Progenitor cell of endocrine pancreas (in vitro differentiated cells): ENCODE measurements around the gene FAM98C. TPM values are rescaled to one million over a fixed set of nuclear protein-coding genes. Genes with fewer than 3 reads are reported as not detected.
"Not testable (repeated sequence)": the region's sequence is repeated elsewhere in the genome, so short reads cannot be mapped to it uniquely, and the experiment has no call there.

Experiments
- DNase-seq: peaks from one replicate; pipeline ENCODE4 v3.0.0; 2021; ENCODE audit warnings: low spot score; ENCODE audit not compliant: unreplicated experiment
- H3K27ac Mint-ChIP-seq: 2 replicates; pipeline ENCODE4 v1.8.0; 2021; ENCODE audit warnings: mild to moderate bottlenecking, moderate library complexity, mixed read lengths
- H3K27me3 Mint-ChIP-seq: 2 replicates; pipeline ENCODE4 v1.8.0; 2021; ENCODE audit warnings: mixed read lengths
- H3K36me3 Mint-ChIP-seq: 2 replicates; pipeline ENCODE4 v1.8.0; 2022; ENCODE audit warnings: mixed read lengths; ENCODE audit not compliant: insufficient read depth
- H3K4me1 Mint-ChIP-seq: 2 replicates; pipeline ENCODE4 v1.8.0; 2021; ENCODE audit warnings: low read depth, mixed read lengths
- H3K4me3 Mint-ChIP-seq: 2 replicates; pipeline ENCODE4 v1.8.0; 2021; ENCODE audit warnings: low read depth, mild to moderate bottlenecking, moderate library complexity, mixed read lengths
- H3K9me3 Mint-ChIP-seq: 2 replicates; pipeline ENCODE4 v1.8.0; 2021; ENCODE audit warnings: low read depth, mixed read lengths
- CTCF ChIP-seq: fragments of 200-600 bp; sonication (generic); IDR thresholded peaks from one replicate; pipeline ENCODE4 v1.5.0; 2021; ENCODE audit warnings: antibody characterized with exemption, mild to moderate bottlenecking; ENCODE audit not compliant: unreplicated experiment
- total RNA-seq: library from RNA; stranded (reverse); gene quantifications from 2 replicates; pipeline ENCODE4 v1.2.1, GENCODE V29; 2021

The FAM98C gene
- total RNA-seq, 1 donor from 2014 or later: 19.6 TPM

DNA sequence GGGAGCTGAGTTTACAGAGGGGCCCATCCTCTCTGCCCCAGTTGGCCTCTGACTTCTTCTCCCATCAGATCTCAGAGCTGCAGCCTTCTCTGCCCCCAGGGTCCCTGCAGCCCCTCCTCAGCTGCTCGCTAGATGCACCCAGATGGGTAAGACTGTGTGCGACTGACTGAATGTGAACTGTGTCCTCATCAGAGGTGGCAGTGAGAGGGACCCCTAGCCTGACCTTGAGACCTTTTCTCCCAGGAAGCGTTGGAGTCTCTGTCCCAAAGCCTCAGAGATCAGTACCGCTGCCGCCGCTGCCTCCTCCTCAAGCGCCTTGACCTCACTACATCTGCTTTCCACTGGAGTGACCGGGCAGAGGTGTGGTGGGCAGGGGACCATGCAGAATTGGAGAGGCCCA lies 2.4 kb downstream of the FAM98C start:
- Mint-ChIP-seq H3K4me1 (no peaks in the 10 kb centered on the region), H3K27ac (no peak overlapping the region), H3K36me3 (peaks cover 3% of the 10 kb centered on the region), H3K4me3 (peak overlapping the region; percentile 33), H3K9me3 (no peaks in the 10 kb centered on the region), H3K27me3 (peaks cover 14% of the 10 kb centered on the region)
- TF ChIP-seq CTCF: no peak
- no peak for DNase-seq

DNA sequence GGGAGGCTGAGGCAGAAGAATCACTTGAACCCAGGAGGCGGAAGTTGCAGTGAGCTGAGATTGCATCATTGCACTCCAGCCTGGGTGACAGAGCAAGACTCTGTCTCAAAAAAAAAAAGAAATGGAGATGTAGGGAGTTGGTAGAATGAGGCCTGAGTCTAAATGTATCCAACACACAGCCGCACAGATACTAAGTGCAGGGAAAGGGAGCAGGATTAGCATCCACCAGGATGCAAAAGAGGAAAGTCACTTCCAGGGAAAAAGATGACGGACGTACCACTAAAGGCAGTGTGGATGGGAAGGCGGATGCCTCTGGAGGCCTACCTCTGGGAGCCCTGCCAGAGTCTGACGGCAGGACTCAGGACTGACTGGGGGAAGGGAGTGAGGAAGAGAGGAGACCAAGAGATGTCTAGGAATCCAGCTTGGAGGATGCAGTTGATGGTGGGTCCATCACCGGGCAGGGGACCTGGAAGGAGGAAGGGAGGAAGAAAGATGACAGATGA lies 6.8 kb downstream of the FAM98C start:
- no peak for TF ChIP-seq CTCF
- H3K4me3 Mint-ChIP-seq: no peak overlapping the region
- DNase-seq: no peak
- no peaks in the 10 kb centered on the region for H3K9me3 Mint-ChIP-seq
- H3K4me1 Mint-ChIP-seq: no peaks in the 10 kb centered on the region
- H3K36me3 Mint-ChIP-seq: peaks cover 3% of the 10 kb centered on the region
- peak overlapping the region; percentile 34 for H3K27ac Mint-ChIP-seq
- H3K27me3 Mint-ChIP-seq: peaks cover 3% of the 10 kb centered on the region

- not testable (repeated sequence) for H3K27ac Mint-ChIP-seq, H3K27me3 Mint-ChIP-seq, H3K36me3 Mint-ChIP-seq, H3K4me1 Mint-ChIP-seq, H3K9me3 Mint-ChIP-seq, DNase-seq, H3K4me3 Mint-ChIP-seq
Observed at GRCh38 chr19:38410407-38410806, 7.5 kb downstream of the FAM98C start.

GRCh38 chr19:38411041-38411712 lies 8.3 kb downstream of the FAM98C start:
- peaks cover 3% of the 10 kb centered on the region for H3K27me3 Mint-ChIP-seq
- no peak overlapping the region for H3K27ac Mint-ChIP-seq
- no peaks in the 10 kb centered on the region for H3K4me1 Mint-ChIP-seq
- no peak for TF ChIP-seq CTCF
- no peak for DNase-seq
- H3K4me3 Mint-ChIP-seq: no peak overlapping the region
- H3K9me3 Mint-ChIP-seq: no peaks in the 10 kb centered on the region
- peaks cover 3% of the 10 kb centered on the region for H3K36me3 Mint-ChIP-seq

- not testable (repeated sequence) for H3K4me1 Mint-ChIP-seq, H3K36me3 Mint-ChIP-seq, H3K4me3 Mint-ChIP-seq, H3K9me3 Mint-ChIP-seq, H3K27me3 Mint-ChIP-seq, H3K27ac Mint-ChIP-seq, DNase-seq
Observed at GRCh38 chr19:38411898-38412297, 9.0 kb downstream of the FAM98C start.

DNA sequence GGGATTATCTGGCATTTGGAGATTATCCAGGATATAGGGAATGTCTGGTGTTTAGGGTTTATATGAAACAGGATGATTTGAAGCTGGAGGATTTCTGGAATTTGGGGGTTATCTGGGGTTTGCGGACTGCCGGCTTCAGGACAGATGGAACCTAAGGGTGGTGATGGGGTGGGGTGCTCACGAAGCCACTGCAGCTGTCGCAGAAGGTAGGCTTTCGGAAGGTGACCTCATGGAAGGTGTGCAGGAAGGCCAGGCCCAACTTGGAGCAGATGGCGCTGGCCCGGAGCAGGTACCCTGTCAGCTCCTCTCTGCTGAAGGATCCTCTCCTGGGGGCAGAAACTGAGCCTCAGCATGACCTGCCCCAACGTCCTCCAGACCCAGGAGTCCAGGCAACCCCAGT lies 9.6 kb downstream of the FAM98C start:
- no peak overlapping the region for H3K27ac Mint-ChIP-seq
- H3K27me3 Mint-ChIP-seq: peaks cover 14% of the 10 kb centered on the region
- no peak for DNase-seq
- no peak overlapping the region for H3K4me3 Mint-ChIP-seq
- TF ChIP-seq CTCF: no peak
- peaks cover 3% of the 10 kb centered on the region for H3K4me1 Mint-ChIP-seq
- peaks cover 2% of the 10 kb centered on the region for H3K36me3 Mint-ChIP-seq
- no peaks in the 10 kb centered on the region for H3K9me3 Mint-ChIP-seq
